ENCODE measurements around the gene WNT9B. TPM values are rescaled to one million over a fixed set of nuclear protein-coding genes. Genes with fewer than 3 reads are reported as not detected.
A peak's percentile ranks its signal among the peaks of the same experiment; 100 is the strongest.

WNT9B gene
- total RNA-seq, 2 experiments from 2014 or later = not detected

DNA sequence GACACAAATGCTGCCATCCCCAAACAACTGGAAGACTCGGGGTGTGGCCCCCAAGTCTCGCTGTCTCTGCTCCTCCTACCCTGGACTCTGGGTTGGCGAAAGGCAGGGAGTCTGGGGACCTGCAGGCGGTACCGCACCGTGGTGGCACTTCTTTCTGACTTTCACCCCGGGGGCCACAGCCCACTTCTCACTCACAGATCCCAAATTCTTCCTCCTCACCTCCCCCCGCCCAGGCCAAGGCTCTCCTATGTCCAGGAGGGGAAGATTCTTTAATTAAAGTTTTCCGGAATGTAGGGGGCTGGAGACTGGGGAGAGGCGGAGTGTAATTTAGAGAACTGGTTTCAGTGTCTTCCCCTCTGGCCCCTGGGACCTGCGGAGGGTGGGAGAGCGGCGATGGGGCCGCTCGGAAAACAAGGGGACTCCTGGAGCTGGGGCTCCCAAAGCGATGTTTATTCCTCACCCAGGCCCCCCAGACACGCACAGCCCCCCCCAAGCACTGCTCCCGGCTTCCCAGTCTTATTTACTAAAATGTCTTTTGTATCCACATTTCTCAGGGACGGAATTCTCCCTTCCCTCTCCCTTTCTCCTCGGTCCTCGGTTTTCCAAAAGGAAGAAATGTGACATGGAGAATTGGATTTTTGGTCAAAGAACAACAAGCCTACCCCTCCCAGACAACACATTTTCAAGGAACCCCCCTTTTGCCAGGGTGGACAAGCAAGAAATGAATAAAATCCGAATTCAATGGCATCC, 34.1 kb upstream of the WNT9B start:
- Mint-ChIP-seq H3K27me3 (peaks cover 84% of the 10 kb centered on the region), H3K36me3 (ENCODE audit: low read depth) (no peaks in the 10 kb centered on the region)
- POLR2A ChIA-PET = no interaction called here

DNA sequence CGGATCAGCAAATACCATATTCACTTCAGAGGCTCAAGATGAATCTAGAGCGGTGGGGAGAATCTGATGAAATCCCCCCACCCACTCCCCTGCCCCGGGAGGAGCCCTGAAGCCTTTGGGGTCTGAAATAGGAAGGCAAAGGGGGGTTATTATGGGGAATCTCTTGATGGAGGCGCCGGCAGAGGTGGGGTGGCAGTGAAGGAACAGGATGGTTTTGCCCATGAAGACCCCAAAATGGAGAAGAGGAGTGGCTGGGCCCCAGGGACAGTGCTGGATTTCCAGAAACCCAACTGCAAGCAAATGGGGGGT, 33.5 kb upstream of the WNT9B start:
- Mint-ChIP-seq H3K27ac (no peak overlapping the region), H3K27me3 (peaks cover 82% of the 10 kb centered on the region), H3K4me1 (peaks cover 16% of the 10 kb centered on the region), H3K36me3 (ENCODE audit: low read depth) (no peaks in the 10 kb centered on the region), H3K4me3 (peak overlapping the region; percentile 26), H3K9me3 (no peaks in the 10 kb centered on the region)
- no peak for DNase-seq
- ChIA-PET POLR2A (no interaction called here), CTCF (no interaction called here)

More for the DNA sequence above, 34.1 kb upstream of the WNT9B start:
- no peak overlapping the region for H3K27ac Mint-ChIP-seq
- H3K9me3 Mint-ChIP-seq = no peaks in the 10 kb centered on the region
- peaks cover 16% of the 10 kb centered on the region for H3K4me1 Mint-ChIP-seq
- DNase-seq = no peak
- CTCF ChIA-PET = no interaction called here
- H3K4me3 Mint-ChIP-seq = peak overlapping the region; percentile 26

DNA sequence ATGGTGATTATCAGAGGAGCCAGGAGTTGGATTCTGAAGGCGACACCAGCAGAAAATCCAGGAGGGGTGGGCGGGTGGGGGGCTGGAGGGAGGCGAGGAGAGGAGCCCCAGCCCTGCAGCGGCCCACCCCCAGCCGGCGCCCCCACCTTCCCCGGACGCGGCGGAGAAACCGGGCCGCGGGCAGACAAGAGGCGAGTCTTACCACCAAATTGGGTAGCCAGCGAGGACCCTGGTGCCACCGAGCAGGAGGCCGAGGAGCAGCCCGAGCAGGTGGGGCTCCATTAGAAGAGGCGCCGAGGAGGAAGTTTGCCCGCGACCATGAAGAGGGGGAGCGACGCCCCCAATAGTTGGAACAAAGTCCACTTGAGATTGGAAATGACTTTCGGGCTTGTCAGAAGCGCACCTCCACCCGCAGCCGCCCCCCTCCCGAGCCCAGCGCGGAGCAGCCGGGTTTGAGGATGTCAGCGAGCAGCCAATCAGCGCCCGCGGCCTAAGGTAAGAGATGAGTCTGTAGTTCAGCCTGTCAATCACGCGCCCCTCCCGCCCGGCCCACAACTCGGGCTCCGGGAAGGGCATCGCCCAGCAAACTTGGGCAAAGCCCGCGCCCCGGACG, 33.0 kb upstream of the WNT9B start, which contains the start of gene WNT3:
Gene WNT3, minus strand, starts transcription at position 377 of the 613 bp plus-strand sequence. Its CDS starts 95 bp downstream, at position 282.
- peaks cover 16% of the 10 kb centered on the region for H3K4me1 Mint-ChIP-seq
- H3K4me3 Mint-ChIP-seq = peak within 1 kb of the TSS; percentile 54
- H3K36me3 Mint-ChIP-seq (ENCODE audit: low read depth) = no peaks in the 10 kb centered on the region
- ChIA-PET CTCF (no interaction called here), POLR2A (no interaction called here)
- H3K27me3 Mint-ChIP-seq = peaks cover 77% of the 10 kb centered on the region
- H3K9me3 Mint-ChIP-seq = no peaks in the 10 kb centered on the region
- peak; percentile 49 for DNase-seq
- no peak within 1 kb of the TSS for H3K27ac Mint-ChIP-seq

DNA sequence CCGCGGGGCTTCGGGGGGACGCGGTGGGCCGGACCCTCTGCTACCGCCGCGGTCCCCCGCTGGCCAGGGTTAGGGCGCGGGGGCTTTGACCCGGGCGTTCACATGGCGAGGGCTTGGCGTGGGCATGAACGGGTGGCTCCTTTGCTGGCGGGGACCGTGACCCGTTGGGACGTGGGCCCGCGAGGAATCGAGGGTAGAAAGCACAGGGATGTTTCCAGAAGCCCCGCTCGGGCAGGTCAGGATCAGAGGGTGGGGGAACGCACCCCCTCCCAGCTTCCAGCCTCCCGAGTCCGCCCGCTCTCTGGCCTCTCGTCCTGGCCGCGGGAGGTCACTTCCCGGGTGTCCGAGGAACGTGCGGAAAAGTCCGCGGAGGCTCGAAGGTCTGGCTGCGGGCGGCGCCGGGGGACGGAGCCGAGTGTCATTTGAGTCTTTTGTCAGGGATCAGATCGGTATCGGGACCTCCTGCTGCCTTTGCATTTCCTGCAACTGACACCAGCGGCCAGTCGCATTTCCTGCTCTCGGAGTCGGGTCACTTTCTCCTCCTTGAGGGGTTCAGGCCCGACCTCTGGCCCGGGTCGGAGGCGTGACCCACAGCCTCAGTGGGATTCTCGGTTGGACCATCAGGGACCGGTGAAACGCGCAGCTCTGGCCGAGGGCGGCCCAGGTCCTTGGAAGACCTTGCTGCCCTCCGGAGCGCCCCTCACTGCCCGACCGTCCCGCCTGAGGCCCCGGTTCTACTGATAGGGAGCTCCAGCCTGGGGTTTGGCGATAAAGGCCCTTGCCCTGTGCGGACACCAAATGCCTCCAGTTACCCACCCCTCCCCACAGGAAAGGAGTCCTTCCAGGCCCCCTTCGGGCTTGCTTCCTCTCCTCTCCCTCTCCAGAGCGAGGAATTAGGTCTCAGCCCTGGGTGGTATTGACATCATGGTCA, 32.2 kb upstream of the WNT9B start:
- CTCF ChIA-PET = no interaction called here
- H3K4me1 Mint-ChIP-seq = peaks cover 16% of the 10 kb centered on the region
- H3K27ac Mint-ChIP-seq = no peak overlapping the region
- POLR2A ChIA-PET = no interaction called here
- H3K36me3 Mint-ChIP-seq (ENCODE audit: low read depth) = no peaks in the 10 kb centered on the region
- peak overlapping the region; percentile 25 for H3K4me3 Mint-ChIP-seq
- peaks cover 73% of the 10 kb centered on the region for H3K27me3 Mint-ChIP-seq
- no peak for DNase-seq
- no peaks in the 10 kb centered on the region for H3K9me3 Mint-ChIP-seq

DNA sequence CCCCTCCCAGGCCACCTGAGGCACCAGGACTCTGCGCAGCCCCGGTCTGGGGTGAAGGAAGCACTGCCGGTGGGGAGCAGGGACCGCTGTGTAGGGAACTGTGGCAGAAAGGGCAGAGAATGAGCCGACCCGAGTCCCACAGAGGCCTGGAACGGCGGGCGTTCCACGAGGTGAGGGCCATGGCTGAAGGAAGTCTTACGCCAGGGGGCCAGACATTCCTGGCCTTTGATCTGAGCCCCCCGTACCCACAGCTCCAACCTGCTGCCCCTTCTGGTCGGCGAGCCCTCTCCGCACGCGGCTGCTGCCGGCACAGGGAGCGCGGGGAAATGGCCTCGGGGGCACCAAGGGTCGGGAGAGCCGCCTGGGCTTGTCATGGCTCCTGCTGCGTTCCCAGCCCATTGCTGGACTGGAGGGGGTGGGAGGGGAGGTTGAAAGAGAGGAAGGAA, 31.5 kb upstream of the WNT9B start:
- CTCF ChIA-PET = no interaction called here
- Mint-ChIP-seq H3K4me3 (no peak overlapping the region), H3K9me3 (no peaks in the 10 kb centered on the region), H3K4me1 (peaks cover 16% of the 10 kb centered on the region), H3K36me3 (ENCODE audit: low read depth) (no peaks in the 10 kb centered on the region), H3K27me3 (peaks cover 71% of the 10 kb centered on the region), H3K27ac (no peak overlapping the region)
- POLR2A ChIA-PET = no interaction called here
- DNase-seq = no peak

DNA sequence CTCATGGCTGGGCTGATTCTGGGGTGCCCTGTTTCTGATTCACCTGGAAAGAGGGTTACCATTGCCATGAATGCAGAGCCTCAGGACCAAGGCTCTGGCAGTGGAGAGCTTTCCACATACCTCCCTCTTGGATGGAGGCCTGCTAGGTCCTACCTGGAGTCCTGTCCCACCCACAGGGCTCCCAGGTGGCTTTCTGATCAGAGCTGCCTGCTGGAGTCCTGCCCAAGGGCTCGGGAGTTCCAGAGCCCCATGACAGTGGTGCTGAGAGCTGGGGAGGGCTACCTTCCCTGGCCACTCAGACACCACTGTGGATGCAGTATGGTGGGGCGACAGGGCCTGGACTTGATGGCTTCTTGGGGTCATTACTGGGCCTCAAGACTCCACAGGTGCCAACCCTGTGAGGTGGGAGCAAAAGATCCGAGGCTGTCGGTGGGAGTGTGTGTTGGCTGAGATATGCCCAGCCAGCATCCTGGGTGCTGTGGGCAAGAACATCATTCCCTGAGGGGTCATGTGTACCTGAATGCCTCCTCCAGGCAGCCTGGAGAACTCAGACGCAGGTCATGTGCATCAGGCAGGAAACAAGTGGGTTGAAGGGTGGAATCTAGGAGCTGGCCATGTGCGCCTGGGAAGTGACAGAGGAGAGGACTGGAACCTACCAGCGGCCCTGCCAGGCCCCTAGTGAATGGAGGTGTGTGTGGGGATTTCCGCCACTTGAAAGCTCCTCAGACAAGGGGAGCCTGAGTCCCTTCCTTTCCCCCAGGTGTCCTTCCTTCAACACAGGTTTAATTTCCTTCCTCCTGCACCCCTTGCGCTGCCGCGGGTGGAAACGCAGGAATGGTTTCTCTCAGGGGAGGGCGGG, 30.6 kb upstream of the WNT9B start:
- POLR2A ChIA-PET = no interaction called here
- H3K4me3 Mint-ChIP-seq = no peak overlapping the region

DNA sequence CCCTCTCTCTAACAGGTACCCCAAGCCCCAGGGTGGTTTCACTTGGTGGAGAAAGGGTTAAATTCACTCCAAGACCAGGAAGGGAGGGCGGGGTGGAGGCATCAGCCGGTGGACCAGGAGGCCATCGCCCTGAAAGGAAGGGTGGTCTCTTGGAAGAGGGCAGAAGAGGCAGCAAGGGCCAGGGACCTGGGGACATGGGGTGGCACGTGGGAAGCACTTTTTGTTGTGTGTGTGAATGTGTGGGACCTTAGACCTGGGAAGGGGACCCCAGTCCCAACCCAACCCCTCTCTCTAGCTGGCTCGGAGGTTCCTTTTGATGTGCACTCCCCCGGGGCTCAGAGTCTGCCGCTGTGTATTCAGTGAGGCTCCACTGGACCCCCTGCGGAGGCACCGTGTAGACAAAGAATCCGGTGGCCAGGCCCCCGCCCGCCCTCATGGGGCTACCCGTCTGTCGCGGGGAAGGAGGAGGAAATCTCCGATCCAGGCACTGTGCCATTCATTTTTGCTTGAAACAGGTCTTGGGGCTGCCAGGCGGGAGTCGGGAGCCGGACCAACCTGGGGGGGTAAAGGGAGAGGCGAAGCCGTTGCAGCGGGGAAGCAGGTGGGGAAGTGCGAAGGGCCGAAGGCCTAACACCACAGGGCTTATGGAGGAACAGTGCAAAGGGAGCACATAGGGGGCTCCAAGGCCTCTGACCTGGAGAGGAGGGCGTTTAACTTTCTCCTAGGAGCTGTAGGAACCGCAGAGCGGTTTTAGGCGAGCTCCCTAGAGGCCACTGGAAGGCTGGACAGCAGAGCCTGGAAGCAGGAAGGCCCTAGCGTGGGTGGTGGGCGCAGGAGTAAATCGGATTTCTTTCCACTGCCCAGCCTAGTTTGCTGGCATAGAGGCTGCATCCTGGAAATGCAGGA, 29.6 kb upstream of the WNT9B start:
- Mint-ChIP-seq H3K9me3 (no peaks in the 10 kb centered on the region), H3K27ac (peak overlapping the region; percentile 25), H3K4me1 (peaks cover 16% of the 10 kb centered on the region), H3K4me3 (no peak overlapping the region), H3K27me3 (peaks cover 56% of the 10 kb centered on the region), H3K36me3 (ENCODE audit: low read depth) (no peaks in the 10 kb centered on the region)
- DNase-seq = no peak
- POLR2A ChIA-PET = no interaction called here
- CTCF ChIA-PET = interaction anchor here (0.6 kb wide), 1 partner anchor 563 kb away, joined by 4 read pairs; no protein-coding TSS in a partner anchor

More for the DNA sequence above, 30.6 kb upstream of the WNT9B start:
- peaks cover 16% of the 10 kb centered on the region for H3K4me1 Mint-ChIP-seq
- no peaks in the 10 kb centered on the region for H3K36me3 Mint-ChIP-seq (ENCODE audit: low read depth)
- no peaks in the 10 kb centered on the region for H3K9me3 Mint-ChIP-seq
- CTCF ChIA-PET = interaction anchor here (0.6 kb wide), 1 partner anchor 562 kb away, joined by 4 read pairs; no protein-coding TSS in a partner anchor
- DNase-seq = no peak
- no peak overlapping the region for H3K27ac Mint-ChIP-seq
- H3K27me3 Mint-ChIP-seq = peaks cover 65% of the 10 kb centered on the region

DNA sequence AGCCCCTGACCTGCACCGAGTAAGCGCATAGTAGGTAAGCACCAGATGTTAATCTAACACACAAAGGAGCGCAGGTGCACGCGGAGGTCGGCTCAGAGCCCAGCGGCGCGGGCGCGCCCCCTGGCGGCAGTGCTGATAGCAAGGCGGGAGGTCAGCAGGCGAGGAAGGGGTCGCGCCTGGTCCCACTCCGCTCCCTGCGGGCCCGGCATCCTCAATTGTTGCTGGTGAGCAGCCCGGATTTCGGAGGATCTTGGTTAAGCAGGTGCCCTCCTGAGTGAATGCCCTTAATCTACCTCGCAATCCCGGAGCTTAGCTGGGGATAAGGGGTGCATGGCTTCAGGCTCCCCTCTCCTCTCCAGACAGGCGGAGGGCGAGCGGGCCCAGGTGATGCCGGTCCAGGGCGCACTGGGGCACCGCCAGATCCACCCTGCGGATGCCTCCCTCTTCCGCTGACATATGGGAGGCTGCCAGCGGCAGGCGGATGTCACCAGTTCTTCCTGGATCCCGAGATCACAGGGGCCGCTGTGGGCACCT, 28.9 kb upstream of the WNT9B start:
- H3K27me3 Mint-ChIP-seq = peaks cover 53% of the 10 kb centered on the region
- ChIA-PET POLR2A (no interaction called here), CTCF (no interaction called here)
- H3K27ac Mint-ChIP-seq = no peak overlapping the region
- no peak overlapping the region for H3K4me3 Mint-ChIP-seq
- DNase-seq = peak; percentile 44
- H3K4me1 Mint-ChIP-seq = peaks cover 16% of the 10 kb centered on the region
- no peaks in the 10 kb centered on the region for H3K9me3 Mint-ChIP-seq
- no peaks in the 10 kb centered on the region for H3K36me3 Mint-ChIP-seq (ENCODE audit: low read depth)

DNA sequence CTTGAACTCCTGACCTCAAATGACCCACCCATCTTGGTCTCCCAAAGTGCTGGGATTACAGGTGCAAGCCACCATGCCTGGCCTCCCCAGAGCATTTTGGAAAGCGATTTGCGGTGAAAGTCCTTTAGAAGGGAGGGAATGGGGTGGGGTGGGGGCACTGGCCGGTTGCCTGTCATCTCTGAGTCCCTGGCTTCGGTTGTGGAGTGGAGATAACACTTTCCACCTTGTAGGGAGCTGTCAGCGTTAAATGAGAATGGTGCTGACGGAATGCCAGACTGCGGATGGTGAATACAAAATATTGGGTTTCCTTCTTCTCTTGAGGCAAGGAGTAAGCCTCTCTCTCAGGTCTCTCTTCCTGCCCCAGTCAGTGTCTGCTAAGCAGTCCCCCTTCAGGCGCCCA, 27.7 kb upstream of the WNT9B start:
- no peak overlapping the region for H3K4me3 Mint-ChIP-seq
- POLR2A ChIA-PET = no interaction called here
- H3K27ac Mint-ChIP-seq = no peak overlapping the region
- peaks cover 8% of the 10 kb centered on the region for H3K4me1 Mint-ChIP-seq
- H3K36me3 Mint-ChIP-seq (ENCODE audit: low read depth) = no peaks in the 10 kb centered on the region
- DNase-seq = no peak
- peaks cover 47% of the 10 kb centered on the region for H3K27me3 Mint-ChIP-seq
- no peaks in the 10 kb centered on the region for H3K9me3 Mint-ChIP-seq
- CTCF ChIA-PET = interaction anchor here (0.6 kb wide), 1 partner anchor 59 kb away, joined by 3 read pairs; no protein-coding TSS in a partner anchor

DNA sequence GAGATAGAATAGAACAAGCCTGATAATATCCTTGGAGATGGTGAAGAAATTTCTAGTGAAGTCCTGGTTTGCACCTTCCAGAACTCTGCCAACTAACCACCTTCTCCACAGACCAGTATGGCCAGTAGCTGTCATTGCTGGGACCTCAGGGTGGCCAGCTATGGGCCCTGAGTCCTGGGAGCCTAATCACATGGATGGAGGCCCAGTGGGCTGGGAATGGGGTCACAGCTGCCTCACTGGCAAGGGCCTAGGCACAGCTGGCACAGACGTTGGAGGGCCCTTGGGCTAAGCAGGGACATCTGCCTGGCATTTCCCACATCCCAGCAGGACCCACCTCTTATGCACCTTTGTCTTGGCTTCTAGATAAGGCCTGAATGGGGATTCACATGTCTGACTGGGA, 25.3 kb upstream of the WNT9B start:
- ChIA-PET POLR2A (no interaction called here), CTCF (interaction anchor here (2.2 kb wide), 1 partner anchor 9 kb away, joined by 10 read pairs; no protein-coding TSS in a partner anchor)
- no peak overlapping the region for H3K27ac Mint-ChIP-seq
- H3K9me3 Mint-ChIP-seq = no peaks in the 10 kb centered on the region
- peaks cover 30% of the 10 kb centered on the region for H3K27me3 Mint-ChIP-seq
- DNase-seq = no peak
- H3K36me3 Mint-ChIP-seq (ENCODE audit: low read depth) = no peaks in the 10 kb centered on the region
- peaks cover 2% of the 10 kb centered on the region for H3K4me1 Mint-ChIP-seq
- H3K4me3 Mint-ChIP-seq = no peak overlapping the region

DNA sequence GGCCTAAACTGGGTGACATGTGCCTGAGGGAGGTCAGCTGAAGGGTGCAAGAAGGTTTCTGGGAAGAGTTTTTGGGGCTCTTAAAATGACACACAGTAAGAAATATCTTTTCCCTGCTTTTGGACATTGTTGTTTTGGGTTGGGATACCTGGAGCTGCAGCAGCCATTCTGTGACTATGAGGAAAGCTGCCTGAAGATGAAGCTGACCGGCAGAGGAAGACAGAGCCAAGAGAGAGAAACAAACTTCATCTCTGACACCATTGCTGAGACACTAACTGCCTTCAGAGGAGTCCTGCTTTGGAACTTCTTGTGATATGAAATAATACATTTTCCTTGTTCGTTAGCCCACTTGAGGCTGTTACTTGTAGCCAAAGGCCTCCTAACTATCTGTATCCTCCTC, 24.1 kb upstream of the WNT9B start:
- Mint-ChIP-seq H3K36me3 (ENCODE audit: low read depth) (no peaks in the 10 kb centered on the region), H3K27me3 (peaks cover 18% of the 10 kb centered on the region), H3K4me3 (no peak overlapping the region), H3K4me1 (no peaks in the 10 kb centered on the region), H3K27ac (no peak overlapping the region), H3K9me3 (no peaks in the 10 kb centered on the region)
- DNase-seq = no peak
- ChIA-PET CTCF (interaction anchor here (2.2 kb wide), 1 partner anchor 8 kb away, joined by 10 read pairs; no protein-coding TSS in a partner anchor), POLR2A (no interaction called here)
